HG03139 (cell line): Measurements from ENCODE around the gene DBNDD1.

Experiments
- ATAC-seq: cut with Tn5 transposase; IDR thresholded peaks from one replicate; pipeline ENCODE4 v1.9.1; 2021; ENCODE audit not compliant: unreplicated experiment

Gene DBNDD1

GRCh38 chr16:89965447-89966225 is 53.6 kb downstream of the DBNDD1 start:
- no peak for ATAC-seq

- ATAC-seq = no peak
These were observed 55.1 kb downstream of the DBNDD1 start for GRCh38 chr16:89964201-89964600.

- no peak for ATAC-seq
These were observed 56.3 kb downstream of the DBNDD1 start for GRCh38 chr16:89962754-89963498.

GRCh38 chr16:89961920-89962319 is 57.3 kb downstream of the DBNDD1 start:
- no peak for ATAC-seq

GRCh38 chr16:89960966-89961365 is 58.3 kb downstream of the DBNDD1 start:
- ATAC-seq = no peak

- ATAC-seq = no peak
These were observed 60.7 kb downstream of the DBNDD1 start for GRCh38 chr16:89958596-89958995.

- ATAC-seq = no peak
These were observed 61.2 kb downstream of the DBNDD1 start for GRCh38 chr16:89958068-89958467.

GRCh38 chr16:89957216-89957785 is 62.0 kb downstream of the DBNDD1 start:
- ATAC-seq = no peak

GRCh38 chr16:89956505-89957215 is 62.6 kb downstream of the DBNDD1 start:
- no peak for ATAC-seq

- no peak for ATAC-seq
These were observed 64.1 kb downstream of the DBNDD1 start for GRCh38 chr16:89955001-89955685.
